Ovary (tissue), 9 donors: ENCODE measurements around the gene ROBO1. TPM values are rescaled to one million over a fixed set of nuclear protein-coding genes. Genes with fewer than 3 reads are reported as not detected.

Experiments
- DNase-seq, 5 donors: peaks; one replicate each; pipeline ENCODE4 v3.0.0-alpha.2; 2019 to 2020
- H3K27ac ChIP-seq, 2 donors: fragments of 200-600 bp; one replicate each; pipeline versions ENCODE4 v1.5.1 to v1.8.0; 2019 to 2022
- H3K27me3 ChIP-seq: fragments of 200-600 bp; one replicate; pipeline ENCODE4 v1.8.0; 2022
- H3K36me3 ChIP-seq: fragments of 200-600 bp; sonication (generic); one replicate; pipeline ENCODE4 v1.5.1; 2019
- H3K4me1 ChIP-seq: one replicate; pipeline ENCODE4 v1.8.1; 2013; ENCODE audit warnings: mild to moderate bottlenecking, moderate library complexity; ENCODE audit not compliant: insufficient read depth
- H3K4me3 ChIP-seq: fragments of 200-600 bp; sonication (generic); one replicate; pipeline ENCODE4 v1.5.1; 2017
- H3K9me3 ChIP-seq, 2 donors: fragments of 200-600 bp in 1 of 2; sonication (generic) in 1 of 2; one replicate each; pipeline versions ENCODE4 v1.5.1 to v1.8.1; 2013 to 2019; ENCODE audit warnings: mild to moderate bottlenecking in 1 of 2, moderate library complexity in 1 of 2
- EP300 ChIP-seq: sonication (generic); formaldehyde crosslinking; IDR thresholded peaks from one replicate; pipeline ENCODE4 v1.6.1; 2017; ENCODE audit warnings: antibody characterized with exemption
- POLR2A ChIP-seq: fragments of 450-650 bp; IDR thresholded peaks from one replicate; pipeline ENCODE4 v1.6.1; 2017; ENCODE audit warnings: antibody characterized with exemption, mild to moderate bottlenecking, moderate library complexity
- WGBS, 3 donors: extraction: QIAGEN DNeasy Blood & Tissue Kit in 1 of 3; methylation state at CpG; one replicate each; pipeline versions ENCODE4 v1.1.5 to v1.1.7; 2013 to 2017; 5-methylcytosine and 5-hydroxymethylcytosine counted together
- intact Hi-C, 4 donors: fragments of 100-400 bp; cut with DNase I; formaldehyde crosslinking; loops; one replicate each; pipeline versions ENCODE4 v1.11.0 to v1.15.1; 2022 to 2023
- polyA plus RNA-seq, 2 donors: library from polyadenylated mRNA; stranded (reverse); fragments of 200-250 nt in 1 of 2; fragments of 350-450 nt in 1 of 2; fragmentation: Illumina TruSeq in 1 of 2; extraction: RNeasy Lipid Tissue Mini Kit (QIAGEN cat#74804) in 1 of 2; gene quantifications; one replicate each; pipeline ENCODE4 v1.2.3, GENCODE V29; 2013 to 2014
- total RNA-seq, 7 donors: library from RNA; depleted of rRNA in 2 of 7; stranded (reverse); fragments of >200 nt in 2 of 7; fragmentation: NEBNext Ultra II Directional in 3 of 7; extraction: Animal tissue kit (Norgen Biotek cat#: 25700) in 3 of 7; gene quantifications; one replicate each; pipeline versions ENCODE4 v1.1.0 to v1.2.4, GENCODE V29; 2016 to 2023
- TF ChIP-seq, protein P1 (sequence below), 3 donors: fragments of 450-650 bp in 2 of 3; fragments of 200-600 bp in 1 of 3; IDR thresholded peaks; one replicate each; pipeline versions ENCODE4 v1.5.1 to v1.8.0; 2016 to 2022; ENCODE audit warnings: antibody characterized with exemption in 3 of 3, mild to moderate bottlenecking in 1 of 3
- donor health status: DM: no; HTN: no; CAD: no; lungs with moderate emphysema.
- donor health status: DM: no; HTN: no; CAD: no.
- donor health status: Bipolar disorder and iron deficiency.
- donor health status: DM: yes; HTN: yes; CAD: no.
- donor health status: DM: no; HTN: no; CAD: no.
- donor health status: DM: yes; HTN: yes; CAD: no.

The ROBO1 gene
- total and polyA plus RNA-seq, 9 donors: 17.2 to 49.5 (median 29.0) TPM

DNA sequence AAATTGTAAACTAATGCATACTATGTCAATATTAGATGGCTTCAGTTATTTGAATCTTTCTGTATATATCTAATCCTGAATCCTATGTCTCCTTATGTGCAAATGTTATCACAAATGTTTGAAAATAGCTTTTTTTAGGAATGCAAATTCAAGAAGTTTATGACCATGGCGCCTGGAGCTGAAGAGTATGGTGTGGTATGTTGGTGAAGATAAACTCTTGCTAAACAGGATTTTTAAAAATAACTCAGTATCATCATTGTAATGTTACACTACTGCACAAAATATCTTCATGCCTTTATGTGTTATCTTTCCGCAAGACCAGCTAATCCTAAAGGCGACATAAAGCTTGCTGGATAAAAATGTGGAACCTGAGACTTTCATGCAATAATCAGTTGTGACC is 382.6 kb downstream of the ROBO1 start:
- TF ChIP-seq POLR2A: no peak
- TF ChIP-seq EP300: no peak
- TF ChIP-seq, protein P1, sequence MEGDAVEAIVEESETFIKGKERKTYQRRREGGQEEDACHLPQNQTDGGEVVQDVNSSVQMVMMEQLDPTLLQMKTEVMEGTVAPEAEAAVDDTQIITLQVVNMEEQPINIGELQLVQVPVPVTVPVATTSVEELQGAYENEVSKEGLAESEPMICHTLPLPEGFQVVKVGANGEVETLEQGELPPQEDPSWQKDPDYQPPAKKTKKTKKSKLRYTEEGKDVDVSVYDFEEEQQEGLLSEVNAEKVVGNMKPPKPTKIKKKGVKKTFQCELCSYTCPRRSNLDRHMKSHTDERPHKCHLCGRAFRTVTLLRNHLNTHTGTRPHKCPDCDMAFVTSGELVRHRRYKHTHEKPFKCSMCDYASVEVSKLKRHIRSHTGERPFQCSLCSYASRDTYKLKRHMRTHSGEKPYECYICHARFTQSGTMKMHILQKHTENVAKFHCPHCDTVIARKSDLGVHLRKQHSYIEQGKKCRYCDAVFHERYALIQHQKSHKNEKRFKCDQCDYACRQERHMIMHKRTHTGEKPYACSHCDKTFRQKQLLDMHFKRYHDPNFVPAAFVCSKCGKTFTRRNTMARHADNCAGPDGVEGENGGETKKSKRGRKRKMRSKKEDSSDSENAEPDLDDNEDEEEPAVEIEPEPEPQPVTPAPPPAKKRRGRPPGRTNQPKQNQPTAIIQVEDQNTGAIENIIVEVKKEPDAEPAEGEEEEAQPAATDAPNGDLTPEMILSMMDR (IDR thresholded peaks at IDR 0.05): no peak
- intact Hi-C loops: no loop called here
- no peaks in the 10 kb centered on the region for H3K4me1 ChIP-seq
- no peaks in the 10 kb centered on the region for H3K36me3 ChIP-seq
- no peak overlapping the region for H3K27ac ChIP-seq
- no peak overlapping the region for H3K4me3 ChIP-seq
- WGBS, 3 donors: 89 to 92% (median 90%) methylated on average over 3 of the region's 3 CpGs
- H3K27me3 ChIP-seq: no peaks in the 10 kb centered on the region
- no peaks in the 10 kb centered on the region for H3K9me3 ChIP-seq
- no peak for DNase-seq

GRCh38 chr3:79383402-79384012 is 384.3 kb downstream of the ROBO1 start:
- WGBS, 3 donors: 26 to 29% (median 28%) methylated on average over 3 of the region's 3 CpGs
- H3K4me3 ChIP-seq: no peak overlapping the region
- intact Hi-C loops: no loop called here
- H3K27me3 ChIP-seq: no peaks in the 10 kb centered on the region
- DNase-seq: no peak
- H3K9me3 ChIP-seq: no peaks in the 10 kb centered on the region
- no peak for TF ChIP-seq POLR2A
- TF ChIP-seq, protein P1 (IDR thresholded peaks at IDR 0.05): no peak
- no peak overlapping the region for H3K27ac ChIP-seq
- H3K4me1 ChIP-seq: no peaks in the 10 kb centered on the region
- no peaks in the 10 kb centered on the region for H3K36me3 ChIP-seq

GRCh38 chr3:79380581-79380980 is 387.2 kb downstream of the ROBO1 start:
- intact Hi-C loops: no loop called here
- TF ChIP-seq, protein P1 (IDR thresholded peaks at IDR 0.05): no peak
- TF ChIP-seq EP300 (no peak), POLR2A (no peak)
- H3K4me3 ChIP-seq: no peak overlapping the region

GRCh38 chr3:79378064-79378463 is 389.7 kb downstream of the ROBO1 start:
- WGBS, 3 donors: 72 to 81% (median 77%) methylated on average over 3 of the region's 3 CpGs
- H3K27me3 ChIP-seq: no peaks in the 10 kb centered on the region
- no peak overlapping the region for H3K4me3 ChIP-seq
- H3K27ac ChIP-seq: no peak overlapping the region
- intact Hi-C loops: no loop called here
- H3K36me3 ChIP-seq: no peaks in the 10 kb centered on the region
- H3K4me1 ChIP-seq: no peaks in the 10 kb centered on the region
- TF ChIP-seq EP300 (no peak), POLR2A (no peak)
- TF ChIP-seq, protein P1 (IDR thresholded peaks at IDR 0.05): no peak
- DNase-seq: no peak
- H3K9me3 ChIP-seq: no peaks in the 10 kb centered on the region

More at GRCh38 chr3:79380581-79380980, 387.2 kb downstream of the ROBO1 start:
- DNase-seq: no peak
- no peaks in the 10 kb centered on the region for H3K36me3 ChIP-seq
- H3K27me3 ChIP-seq: no peaks in the 10 kb centered on the region
- no peaks in the 10 kb centered on the region for H3K9me3 ChIP-seq
- no peak overlapping the region for H3K27ac ChIP-seq
- H3K4me1 ChIP-seq: no peaks in the 10 kb centered on the region
- WGBS, 3 donors: 82 to 98% (median 83%) methylated on average over 4 of the region's 4 CpGs
